Measurements from ENCODE around the gene CCDC170. TPM values are rescaled to one million over a fixed set of nuclear protein-coding genes. Genes with fewer than 3 reads are reported as not detected.
A peak's percentile ranks its signal among the peaks of the same experiment; 100 is the strongest.

CCDC170 gene
- total RNA-seq, 1 experiment from 2014 or later, result not detected

GRCh38 chr6:151627689-151628444 is 134.1 kb downstream of the CCDC170 start:
- Mint-ChIP-seq H3K4me3 (ENCODE audit: unreplicated experiment) (peak overlapping the region; percentile 47), H3K27ac (ENCODE audit: low read depth, unreplicated experiment) (peak overlapping the region; percentile 34), H3K4me1 (ENCODE audit: insufficient read depth, unreplicated experiment) (peaks cover 25% of the 10 kb centered on the region), H3K27me3 (ENCODE audit: insufficient read depth, unreplicated experiment) (no peaks in the 10 kb centered on the region), H3K36me3 (ENCODE audit: insufficient read depth, unreplicated experiment) (no peaks in the 10 kb centered on the region), H3K9me3 (ENCODE audit: unreplicated experiment) (no peaks in the 10 kb centered on the region)
- TF ChIP-seq CTCF (IDR thresholded peaks at IDR 0.05; ENCODE audit: unreplicated experiment), result no peak
- intact Hi-C loops (cut with micrococcal nuclease), result no loop called here
- no TSS peak for BruUV-seq (replicated peaks)
- CTCF ChIA-PET, result interaction anchor here (0.6 to 1.6 kb wide), 3 partner anchors 10 to 559 kb away, joined by 3 to 4 read pairs (median 3); no protein-coding TSS in a partner anchor
- POLR2A ChIA-PET, result interaction anchor here (0.7 to 1.8 kb wide), 7 partner anchors 8 to 656 kb away, joined by 3 to 5 read pairs (median 3); partner anchors contain the start of gene RMND1
- peak; percentile 76 for DNase-seq (ENCODE audit: unreplicated experiment)

- intact Hi-C loops (cut with micrococcal nuclease), result no loop called here
- no peak for TF ChIP-seq CTCF (IDR thresholded peaks at IDR 0.05; ENCODE audit: unreplicated experiment)
- CTCF ChIA-PET, result interaction anchor here (0.8 kb wide), 2 partner anchors 33 to 964 kb away, joined by 3 to 4 read pairs; no protein-coding TSS in a partner anchor
These were observed 136.0 kb downstream of the CCDC170 start for GRCh38 chr6:151629791-151630190.

GRCh38 chr6:151630387-151630786 is 136.6 kb downstream of the CCDC170 start:
- no peak overlapping the region for H3K4me3 Mint-ChIP-seq (ENCODE audit: unreplicated experiment)
- H3K27ac Mint-ChIP-seq (ENCODE audit: low read depth, unreplicated experiment), result no peak overlapping the region
- intact Hi-C loops (cut with micrococcal nuclease), result no loop called here
- no peaks in the 10 kb centered on the region for H3K36me3 Mint-ChIP-seq (ENCODE audit: insufficient read depth, unreplicated experiment)
- DNase-seq (ENCODE audit: unreplicated experiment), result peak; percentile 38
- no peak for TF ChIP-seq CTCF (IDR thresholded peaks at IDR 0.05; ENCODE audit: unreplicated experiment)
- peaks cover 25% of the 10 kb centered on the region for H3K4me1 Mint-ChIP-seq (ENCODE audit: insufficient read depth, unreplicated experiment)
- no peaks in the 10 kb centered on the region for H3K27me3 Mint-ChIP-seq (ENCODE audit: insufficient read depth, unreplicated experiment)
- no peaks in the 10 kb centered on the region for H3K9me3 Mint-ChIP-seq (ENCODE audit: unreplicated experiment)
- ChIA-PET CTCF (interaction anchor here (0.8 kb wide), 1 partner anchor 32 kb away, joined by 3 read pairs; no protein-coding TSS in a partner anchor), POLR2A (interaction anchor here (1.0 kb wide), 1 partner anchor 61 kb away, joined by 5 read pairs; no protein-coding TSS in a partner anchor)
- BruUV-seq (replicated peaks), result no TSS peak

More at GRCh38 chr6:151629791-151630190, 136.0 kb downstream of the CCDC170 start:
- H3K4me1 Mint-ChIP-seq (ENCODE audit: insufficient read depth, unreplicated experiment), result peaks cover 25% of the 10 kb centered on the region
- H3K27ac Mint-ChIP-seq (ENCODE audit: low read depth, unreplicated experiment), result peak overlapping the region; percentile 69
- no peaks in the 10 kb centered on the region for H3K36me3 Mint-ChIP-seq (ENCODE audit: insufficient read depth, unreplicated experiment)
- no peaks in the 10 kb centered on the region for H3K9me3 Mint-ChIP-seq (ENCODE audit: unreplicated experiment)
- H3K4me3 Mint-ChIP-seq (ENCODE audit: unreplicated experiment), result no peak overlapping the region
- H3K27me3 Mint-ChIP-seq (ENCODE audit: insufficient read depth, unreplicated experiment), result no peaks in the 10 kb centered on the region
- no TSS peak for BruUV-seq (replicated peaks)
- POLR2A ChIA-PET, result interaction anchor here (0.9 to 1.1 kb wide), 3 partner anchors 23 to 61 kb away, joined by 3 to 5 read pairs (median 4); no protein-coding TSS in a partner anchor
- peak; percentile 44 for DNase-seq (ENCODE audit: unreplicated experiment)

GRCh38 chr6:151630991-151631655 is 137.3 kb downstream of the CCDC170 start:
- TF ChIP-seq CTCF (IDR thresholded peaks at IDR 0.05; ENCODE audit: unreplicated experiment), result no peak
- CTCF ChIA-PET, result no interaction called here

More at GRCh38 chr6:151630991-151631655, 137.3 kb downstream of the CCDC170 start:
- DNase-seq (ENCODE audit: unreplicated experiment), result no peak
- Mint-ChIP-seq H3K9me3 (ENCODE audit: unreplicated experiment) (no peaks in the 10 kb centered on the region), H3K4me3 (ENCODE audit: unreplicated experiment) (no peak overlapping the region), H3K27me3 (ENCODE audit: insufficient read depth, unreplicated experiment) (no peaks in the 10 kb centered on the region), H3K27ac (ENCODE audit: low read depth, unreplicated experiment) (no peak overlapping the region), H3K36me3 (ENCODE audit: insufficient read depth, unreplicated experiment) (no peaks in the 10 kb centered on the region), H3K4me1 (ENCODE audit: insufficient read depth, unreplicated experiment) (peaks cover 25% of the 10 kb centered on the region)
- intact Hi-C loops (cut with micrococcal nuclease), result no loop called here
- no TSS peak for BruUV-seq (replicated peaks)
- POLR2A ChIA-PET, result interaction anchor here (1.1 kb wide), 1 partner anchor 9 kb away, joined by 5 read pairs; no protein-coding TSS in a partner anchor

All from MCF 10A (cell line).